Prostate gland (tissue), 2 donors: ENCODE data around the gene STK10. TPM values are rescaled to one million over a fixed set of nuclear protein-coding genes. Genes with fewer than 3 reads are reported as not detected.

Experiments used
- DNase-seq: peaks from one replicate; pipeline ENCODE4 v3.0.0-alpha.2; 2019; ENCODE audit warnings: low spot score
- H3K27ac ChIP-seq, 2 donors: fragments of 200-600 bp; sonication (generic); 2 replicates each; pipeline ENCODE4 v1.5.1; 2017 to 2019
- H3K27me3 ChIP-seq: fragments of 200-600 bp; sonication (generic); replicated peaks from 2 replicates; pipeline ENCODE4 v1.5.1; 2019; ENCODE audit not compliant: insufficient read depth
- H3K36me3 ChIP-seq, 2 donors: fragments of 200-600 bp; sonication (generic); 1 replicate in 1 of 2; 2 replicates in 1 of 2; pipeline versions ENCODE4 v1.5.1 to v1.8.1; 2017 to 2019
- H3K4me1 ChIP-seq: fragments of 200-600 bp; sonication (generic); replicated peaks from 2 replicates; pipeline ENCODE4 v1.5.1; 2019
- H3K4me3 ChIP-seq, 2 donors: fragments of 200-600 bp; sonication (generic); 2 replicates each; pipeline ENCODE4 v1.5.1; 2017 to 2019
- H3K9me3 ChIP-seq: fragments of 200-600 bp; sonication (generic); 2 replicates; pipeline ENCODE4 v1.5.1; 2017
- POLR2A ChIP-seq: fragments of 450-650 bp; IDR thresholded peaks from one replicate; pipeline ENCODE4 v1.6.1; 2016; ENCODE audit warnings: antibody characterized with exemption, mild to moderate bottlenecking
- POLR2AphosphoS5 ChIP-seq: sonication (generic); formaldehyde crosslinking; IDR thresholded peaks from one replicate; pipeline ENCODE4 v1.6.1; 2017; ENCODE audit warnings: antibody characterized with exemption
- WGBS: methylation state at CpG from one replicate; pipeline ENCODE4 v1.1.5; 2018; 5-methylcytosine and 5-hydroxymethylcytosine counted together
- intact Hi-C: fragments of 100-400 bp; cut with DNase I; formaldehyde crosslinking; loops from one replicate; pipeline ENCODE4 v1.14.2; 2022
- total RNA-seq, 2 donors: library from RNA; depleted of rRNA; stranded (reverse); fragments of >200 nt; gene quantifications; one replicate each; pipeline ENCODE4 v1.1.0, GENCODE V29; 2016
- TF ChIP-seq, protein P1 (sequence below), 4 experiments: fragments of 200-600 bp in 2 of 4; fragments of 450-650 bp in 2 of 4; sonication (generic) in 2 of 4; IDR thresholded peaks; 1 replicate in 3 of 4; 2 replicates in 1 of 4; pipeline ENCODE4 v1.5.1; 2016 to 2019; ENCODE audit warnings: antibody characterized with exemption in 4 of 4, mild to moderate bottlenecking in 2 of 4, moderate library complexity in 2 of 4

The STK10 gene
- total RNA-seq, 2 donors from 2014 or later = 4.6 to 73.3 TPM

DNA sequence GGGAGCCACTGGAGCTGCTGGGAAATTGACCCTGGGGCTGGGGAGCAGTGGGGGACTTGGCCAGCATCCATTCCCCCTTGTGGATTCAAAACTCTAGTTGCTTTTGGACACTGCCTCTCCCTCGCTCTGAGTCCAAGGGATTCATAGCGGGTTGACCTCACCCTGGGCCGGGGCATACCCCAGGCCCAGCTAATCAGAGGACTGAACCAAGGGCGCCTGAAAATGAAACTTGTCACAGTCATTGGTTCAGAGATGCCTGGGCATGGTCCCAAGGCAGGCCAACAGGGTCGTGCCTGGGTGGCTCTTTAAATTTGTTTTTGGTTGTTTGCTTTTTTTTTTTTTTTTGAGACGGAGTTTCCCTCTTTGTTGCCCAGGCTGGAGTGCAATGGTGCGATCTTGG is 22.6 kb downstream of the STK10 start:
- intact Hi-C loops = no loop called here
- H3K4me1 ChIP-seq = no peaks in the 10 kb centered on the region
- no peak overlapping the region for H3K27ac ChIP-seq
- H3K27me3 ChIP-seq = no peaks in the 10 kb centered on the region
- no peak overlapping the region for H3K4me3 ChIP-seq
- no peaks in the 10 kb centered on the region for H3K36me3 ChIP-seq
- 83% methylated on average over 6 of the region's 7 CpGs for whole genome bisulfite sequencing
- DNase-seq = no peak
- no peaks in the 10 kb centered on the region for H3K9me3 ChIP-seq
- no peak for TF ChIP-seq POLR2A

DNA sequence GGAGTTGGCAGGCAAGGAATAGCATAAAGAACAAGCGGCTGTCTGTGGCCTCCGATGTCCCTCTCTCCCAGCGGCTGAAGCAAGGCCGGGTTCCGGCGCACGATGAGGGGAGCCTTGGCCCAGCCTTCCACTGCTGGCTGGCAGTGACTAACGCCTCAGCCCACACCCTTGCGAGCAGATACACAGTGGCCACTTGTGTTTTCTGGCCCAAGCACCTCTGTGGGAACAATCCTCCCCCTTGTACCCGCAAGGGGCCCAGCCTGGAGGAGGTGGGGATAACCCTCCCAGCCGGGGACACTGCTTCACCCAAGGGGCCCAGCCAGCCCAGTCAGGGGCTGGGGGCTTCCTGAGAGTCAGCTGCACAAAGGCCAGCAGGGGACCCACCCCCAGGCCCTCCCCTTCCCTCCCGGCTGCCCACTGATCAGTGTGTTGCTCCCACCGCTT is 23.2 kb downstream of the STK10 start:
- WGBS = 69% methylated on average over 13 of the region's 13 CpGs
- no peak for DNase-seq

DNA sequence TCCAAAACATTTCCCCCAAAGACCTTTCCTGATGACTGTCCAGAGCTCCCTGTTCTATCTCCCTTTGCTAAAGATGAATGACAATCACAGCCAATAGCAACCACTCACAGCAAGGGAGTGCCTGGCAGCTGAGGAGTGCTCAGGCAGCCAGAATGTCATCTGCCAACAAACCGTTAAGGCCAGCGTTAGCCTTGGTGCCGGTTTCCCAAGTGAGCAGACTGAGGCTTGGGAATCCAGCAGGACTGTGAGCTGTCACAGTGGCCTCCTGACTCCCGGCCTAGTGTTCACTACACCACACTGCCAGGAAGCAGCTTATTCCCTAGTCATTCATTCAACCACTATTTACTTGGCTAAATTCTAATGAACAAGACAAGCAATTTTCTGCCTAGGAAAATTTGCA is 24.7 kb downstream of the STK10 start:
- Histone ChIP-seq H3K36me3 (no peaks in the 10 kb centered on the region), H3K9me3 (no peaks in the 10 kb centered on the region), H3K4me1 (no peaks in the 10 kb centered on the region), H3K27me3 (no peaks in the 10 kb centered on the region), H3K4me3 (no peak overlapping the region), H3K27ac (no peak overlapping the region)
- DNase-seq = no peak
- TF ChIP-seq POLR2A (no peak), POLR2AphosphoS5 (no peak)
- TF ChIP-seq, protein P1, sequence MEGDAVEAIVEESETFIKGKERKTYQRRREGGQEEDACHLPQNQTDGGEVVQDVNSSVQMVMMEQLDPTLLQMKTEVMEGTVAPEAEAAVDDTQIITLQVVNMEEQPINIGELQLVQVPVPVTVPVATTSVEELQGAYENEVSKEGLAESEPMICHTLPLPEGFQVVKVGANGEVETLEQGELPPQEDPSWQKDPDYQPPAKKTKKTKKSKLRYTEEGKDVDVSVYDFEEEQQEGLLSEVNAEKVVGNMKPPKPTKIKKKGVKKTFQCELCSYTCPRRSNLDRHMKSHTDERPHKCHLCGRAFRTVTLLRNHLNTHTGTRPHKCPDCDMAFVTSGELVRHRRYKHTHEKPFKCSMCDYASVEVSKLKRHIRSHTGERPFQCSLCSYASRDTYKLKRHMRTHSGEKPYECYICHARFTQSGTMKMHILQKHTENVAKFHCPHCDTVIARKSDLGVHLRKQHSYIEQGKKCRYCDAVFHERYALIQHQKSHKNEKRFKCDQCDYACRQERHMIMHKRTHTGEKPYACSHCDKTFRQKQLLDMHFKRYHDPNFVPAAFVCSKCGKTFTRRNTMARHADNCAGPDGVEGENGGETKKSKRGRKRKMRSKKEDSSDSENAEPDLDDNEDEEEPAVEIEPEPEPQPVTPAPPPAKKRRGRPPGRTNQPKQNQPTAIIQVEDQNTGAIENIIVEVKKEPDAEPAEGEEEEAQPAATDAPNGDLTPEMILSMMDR (IDR thresholded peaks at IDR 0.05) = no peak
- intact Hi-C loops = no loop called here
- 70% methylated on average over 4 of the region's 4 CpGs for WGBS

More for the DNA sequence above, 23.2 kb downstream of the STK10 start:
- H3K27me3 ChIP-seq = no peaks in the 10 kb centered on the region
- intact Hi-C loops = no loop called here
- TF ChIP-seq, protein P1 (IDR thresholded peaks at IDR 0.05) = no peak
- TF ChIP-seq POLR2A (no peak), POLR2AphosphoS5 (no peak)
- H3K27ac ChIP-seq = no peak overlapping the region
- no peaks in the 10 kb centered on the region for H3K4me1 ChIP-seq
- no peak overlapping the region for H3K4me3 ChIP-seq
- H3K36me3 ChIP-seq = no peaks in the 10 kb centered on the region
- no peaks in the 10 kb centered on the region for H3K9me3 ChIP-seq

DNA sequence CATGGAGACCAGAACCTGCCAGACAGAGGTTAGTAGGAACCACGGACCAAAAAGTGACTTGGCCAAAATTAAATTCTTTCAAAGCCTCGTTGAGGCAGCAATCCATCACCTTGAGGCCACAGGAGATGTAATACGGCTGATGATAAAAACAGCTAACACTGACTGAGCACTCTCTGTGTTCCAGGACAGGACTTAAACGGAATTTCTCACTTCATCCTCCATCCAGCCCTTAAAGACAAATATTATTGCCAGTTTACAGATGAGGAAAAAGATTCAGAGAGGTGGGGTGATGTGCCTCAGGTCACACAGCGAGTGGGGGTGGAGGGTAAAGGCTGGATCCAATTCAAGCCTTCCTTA is 25.1 kb downstream of the STK10 start:
- H3K36me3 ChIP-seq = no peaks in the 10 kb centered on the region
- H3K4me3 ChIP-seq = no peak overlapping the region
- 61% methylated on average over 5 of the region's 5 CpGs for WGBS
- H3K27me3 ChIP-seq = no peaks in the 10 kb centered on the region
- no peak for DNase-seq
- no peak overlapping the region for H3K27ac ChIP-seq
- no peaks in the 10 kb centered on the region for H3K9me3 ChIP-seq
- no peak for TF ChIP-seq POLR2A
- TF ChIP-seq POLR2AphosphoS5 = no peak
- TF ChIP-seq, protein P1 (IDR thresholded peaks at IDR 0.05) = no peak
- intact Hi-C loops = no loop called here
- H3K4me1 ChIP-seq = no peaks in the 10 kb centered on the region

DNA sequence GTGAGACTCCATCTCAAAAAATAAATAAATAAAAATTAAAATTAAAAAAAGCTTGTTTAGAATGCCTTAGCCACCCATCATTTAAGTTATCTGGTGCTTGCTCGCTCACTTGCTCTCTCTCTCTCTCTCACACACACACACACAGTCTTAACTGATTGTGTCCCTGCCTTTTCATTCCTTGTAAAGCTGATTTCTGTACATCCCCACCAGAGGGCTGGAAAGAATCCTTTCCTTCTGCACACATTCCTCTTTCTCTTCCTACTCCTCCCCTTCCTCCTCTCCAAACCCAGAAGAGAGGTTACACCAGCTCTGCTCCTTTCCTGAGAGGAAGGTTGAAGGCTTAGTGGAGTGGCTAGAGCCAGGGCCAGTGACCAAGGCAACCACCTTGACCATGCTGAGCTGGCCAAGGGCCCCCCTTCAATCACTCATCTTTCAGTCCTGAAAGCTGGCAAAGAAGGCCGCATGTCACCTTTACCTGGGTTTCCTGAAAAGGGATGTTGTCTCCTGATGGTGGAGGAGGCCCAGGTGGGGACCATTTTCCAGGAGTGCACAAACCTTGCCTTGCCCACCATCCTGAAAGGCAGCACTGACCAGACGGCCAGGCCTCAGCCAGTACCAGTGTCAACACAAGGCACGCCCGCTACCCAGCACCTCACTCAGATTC is 25.6 kb downstream of the STK10 start:
- Histone ChIP-seq H3K36me3 (no peaks in the 10 kb centered on the region), H3K27ac (no peak overlapping the region), H3K4me1 (no peaks in the 10 kb centered on the region), H3K4me3 (no peak overlapping the region), H3K9me3 (no peaks in the 10 kb centered on the region), H3K27me3 (no peaks in the 10 kb centered on the region)
- WGBS = 88% methylated on average over 5 of the region's 5 CpGs
- no peak for DNase-seq
- intact Hi-C loops = no loop called here
- TF ChIP-seq POLR2AphosphoS5 = no peak
- TF ChIP-seq POLR2A = no peak
- TF ChIP-seq, protein P1 (IDR thresholded peaks at IDR 0.05) = no peak
